ENCODE data around the gene ANKRD29.

The ANKRD29 gene

DNA sequence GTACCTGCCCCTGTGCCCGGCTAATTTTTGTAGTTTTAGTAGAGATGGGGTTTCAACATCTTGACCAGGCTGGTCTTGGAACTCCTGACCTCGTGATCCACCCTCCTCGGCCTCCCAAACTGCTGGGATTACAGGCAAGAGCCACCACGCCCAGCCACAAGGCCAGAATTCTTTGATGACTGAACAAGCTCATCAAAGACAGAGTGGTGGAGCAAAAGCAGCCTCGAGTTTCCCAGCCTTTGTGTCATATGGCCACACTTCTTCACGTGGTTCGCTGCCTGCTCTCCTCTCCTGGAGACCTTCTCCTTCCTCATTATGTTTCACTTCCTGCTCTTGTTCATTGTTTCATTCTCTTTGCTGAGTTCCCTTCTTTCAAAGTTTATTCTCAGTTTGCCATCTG lies 66.5 kb downstream of the ANKRD29 start:
- no peak for DNase-seq (ENCODE audit: low read depth)
- H3K4me3 ChIP-seq (ENCODE audit: low read depth, low read length) = no peak overlapping the region
- TF ChIP-seq, protein P1, sequence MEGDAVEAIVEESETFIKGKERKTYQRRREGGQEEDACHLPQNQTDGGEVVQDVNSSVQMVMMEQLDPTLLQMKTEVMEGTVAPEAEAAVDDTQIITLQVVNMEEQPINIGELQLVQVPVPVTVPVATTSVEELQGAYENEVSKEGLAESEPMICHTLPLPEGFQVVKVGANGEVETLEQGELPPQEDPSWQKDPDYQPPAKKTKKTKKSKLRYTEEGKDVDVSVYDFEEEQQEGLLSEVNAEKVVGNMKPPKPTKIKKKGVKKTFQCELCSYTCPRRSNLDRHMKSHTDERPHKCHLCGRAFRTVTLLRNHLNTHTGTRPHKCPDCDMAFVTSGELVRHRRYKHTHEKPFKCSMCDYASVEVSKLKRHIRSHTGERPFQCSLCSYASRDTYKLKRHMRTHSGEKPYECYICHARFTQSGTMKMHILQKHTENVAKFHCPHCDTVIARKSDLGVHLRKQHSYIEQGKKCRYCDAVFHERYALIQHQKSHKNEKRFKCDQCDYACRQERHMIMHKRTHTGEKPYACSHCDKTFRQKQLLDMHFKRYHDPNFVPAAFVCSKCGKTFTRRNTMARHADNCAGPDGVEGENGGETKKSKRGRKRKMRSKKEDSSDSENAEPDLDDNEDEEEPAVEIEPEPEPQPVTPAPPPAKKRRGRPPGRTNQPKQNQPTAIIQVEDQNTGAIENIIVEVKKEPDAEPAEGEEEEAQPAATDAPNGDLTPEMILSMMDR (IDR thresholded peaks at IDR 0.05; ENCODE audit: low read depth, low read length) = no peak

DNA sequence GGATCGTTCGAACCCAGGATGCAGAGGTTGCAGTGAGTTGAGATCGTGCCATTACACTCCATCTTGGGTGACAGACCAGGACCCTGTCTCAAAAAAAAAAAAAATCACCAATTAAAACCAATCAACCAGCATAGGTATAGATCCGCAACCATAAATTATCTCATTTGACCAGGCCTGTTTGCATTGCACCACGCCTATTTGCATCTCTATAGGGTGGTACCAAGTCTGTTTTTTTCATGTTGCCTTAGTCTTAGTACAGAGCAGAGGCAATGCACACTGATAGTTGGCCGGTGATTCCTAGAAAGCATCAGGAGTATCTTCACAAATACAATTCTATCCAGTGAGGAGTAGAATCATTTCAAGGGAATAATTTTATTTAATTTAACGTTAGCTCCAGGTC lies 67.1 kb downstream of the ANKRD29 start:
- no peak for TF ChIP-seq POLR2A (IDR thresholded peaks at IDR 0.05; ENCODE audit: extremely low read depth, insufficient read length)
- TF ChIP-seq, protein P1 (IDR thresholded peaks at IDR 0.05; ENCODE audit: low read depth, low read length) = no peak
- no peak for TF ChIP-seq MYC (IDR thresholded peaks at IDR 0.05; ENCODE audit: low read depth, low read length)
- no peak overlapping the region for H3K4me3 ChIP-seq (ENCODE audit: low read depth, low read length)
- no peak for DNase-seq (ENCODE audit: low read depth)

DNA sequence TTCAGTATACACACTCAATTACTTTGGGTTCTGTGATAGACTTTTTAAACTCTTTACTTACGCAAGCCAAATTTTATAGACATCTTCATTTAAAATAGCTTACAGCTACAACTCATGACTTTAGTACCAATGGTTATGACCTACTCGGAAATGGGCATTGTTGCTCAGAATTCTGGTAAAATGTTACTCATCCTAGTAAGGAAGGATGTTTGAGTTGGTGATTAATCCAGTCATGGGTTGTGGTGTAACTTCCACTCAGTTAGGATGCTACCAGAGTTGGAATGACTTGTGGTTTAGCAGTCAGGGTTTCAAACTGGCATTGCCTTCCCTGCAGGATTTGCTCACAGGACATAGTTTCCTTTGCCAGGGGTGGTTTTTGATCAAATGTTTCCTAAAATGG lies 69.0 kb downstream of the ANKRD29 start:
- TF ChIP-seq, protein P1 (IDR thresholded peaks at IDR 0.05; ENCODE audit: low read depth, low read length) = no peak
- TF ChIP-seq MYC (IDR thresholded peaks at IDR 0.05; ENCODE audit: low read depth, low read length) (no peak), POLR2A (IDR thresholded peaks at IDR 0.05; ENCODE audit: extremely low read depth, insufficient read length) (no peak)
- TF ChIP-seq, protein P2, sequence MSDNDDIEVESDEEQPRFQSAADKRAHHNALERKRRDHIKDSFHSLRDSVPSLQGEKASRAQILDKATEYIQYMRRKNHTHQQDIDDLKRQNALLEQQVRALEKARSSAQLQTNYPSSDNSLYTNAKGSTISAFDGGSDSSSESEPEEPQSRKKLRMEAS (IDR thresholded peaks at IDR 0.05; ENCODE audit: low read depth, low read length) = no peak
- no peak overlapping the region for H3K4me3 ChIP-seq (ENCODE audit: low read depth, low read length)
- DNase-seq (ENCODE audit: low read depth) = no peak

DNA sequence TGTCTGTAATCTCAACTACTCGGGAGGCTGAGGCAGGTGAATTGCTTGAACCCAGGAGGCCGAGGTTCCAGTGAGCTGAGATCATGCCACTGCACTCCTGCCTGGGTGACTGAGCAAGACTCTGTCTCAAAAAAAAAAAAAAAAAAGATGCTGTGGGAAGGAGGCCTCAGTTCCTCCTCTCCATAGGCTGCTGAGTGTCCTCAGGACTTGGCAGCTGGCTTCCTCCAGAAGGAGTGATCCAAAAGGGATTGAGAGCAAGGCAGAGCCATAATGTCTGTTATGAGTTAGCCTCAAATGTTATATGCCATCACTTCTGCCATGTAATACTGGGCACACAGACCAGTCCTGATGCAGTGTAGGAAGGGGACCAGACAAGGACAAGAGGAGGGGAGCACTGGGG lies 69.8 kb downstream of the ANKRD29 start:
- no peak for TF ChIP-seq POLR2A (IDR thresholded peaks at IDR 0.05; ENCODE audit: extremely low read depth, insufficient read length)
- TF ChIP-seq, protein P2 (IDR thresholded peaks at IDR 0.05; ENCODE audit: low read depth, low read length) = no peak
- TF ChIP-seq, protein P1 (IDR thresholded peaks at IDR 0.05; ENCODE audit: low read depth, low read length) = no peak
- TF ChIP-seq MYC (IDR thresholded peaks at IDR 0.05; ENCODE audit: low read depth, low read length) = no peak
- no peak for DNase-seq (ENCODE audit: low read depth)
- H3K4me3 ChIP-seq (ENCODE audit: low read depth, low read length) = no peak overlapping the region

DNA sequence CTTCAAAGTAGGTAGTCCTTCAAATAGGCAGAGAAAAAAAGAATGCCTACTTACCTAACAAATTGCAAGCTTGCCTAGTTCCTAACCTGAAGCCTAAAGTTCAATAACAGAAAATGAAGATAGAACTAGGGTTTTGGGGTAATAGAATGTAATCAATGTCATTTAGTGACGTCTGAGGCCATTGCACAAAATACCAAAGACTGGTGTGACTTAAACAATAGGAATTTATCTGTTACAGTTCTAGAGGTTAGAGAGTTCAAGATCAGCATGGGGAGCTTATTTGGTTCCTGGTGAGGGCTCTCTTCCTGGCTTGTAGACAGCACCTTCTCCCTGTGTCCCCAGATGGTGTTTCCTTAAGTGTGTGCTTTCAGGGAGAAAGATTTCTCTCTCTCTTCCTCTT lies 71.7 kb downstream of the ANKRD29 start:
- no peak overlapping the region for H3K4me3 ChIP-seq (ENCODE audit: low read depth, low read length)
- DNase-seq (ENCODE audit: low read depth) = no peak
- TF ChIP-seq MYC (IDR thresholded peaks at IDR 0.05; ENCODE audit: low read depth, low read length) (no peak), POLR2A (IDR thresholded peaks at IDR 0.05; ENCODE audit: extremely low read depth, insufficient read length) (no peak)
- TF ChIP-seq, protein P1 (IDR thresholded peaks at IDR 0.05; ENCODE audit: low read depth, low read length) = no peak
- TF ChIP-seq, protein P2 (IDR thresholded peaks at IDR 0.05; ENCODE audit: low read depth, low read length) = no peak

DNA sequence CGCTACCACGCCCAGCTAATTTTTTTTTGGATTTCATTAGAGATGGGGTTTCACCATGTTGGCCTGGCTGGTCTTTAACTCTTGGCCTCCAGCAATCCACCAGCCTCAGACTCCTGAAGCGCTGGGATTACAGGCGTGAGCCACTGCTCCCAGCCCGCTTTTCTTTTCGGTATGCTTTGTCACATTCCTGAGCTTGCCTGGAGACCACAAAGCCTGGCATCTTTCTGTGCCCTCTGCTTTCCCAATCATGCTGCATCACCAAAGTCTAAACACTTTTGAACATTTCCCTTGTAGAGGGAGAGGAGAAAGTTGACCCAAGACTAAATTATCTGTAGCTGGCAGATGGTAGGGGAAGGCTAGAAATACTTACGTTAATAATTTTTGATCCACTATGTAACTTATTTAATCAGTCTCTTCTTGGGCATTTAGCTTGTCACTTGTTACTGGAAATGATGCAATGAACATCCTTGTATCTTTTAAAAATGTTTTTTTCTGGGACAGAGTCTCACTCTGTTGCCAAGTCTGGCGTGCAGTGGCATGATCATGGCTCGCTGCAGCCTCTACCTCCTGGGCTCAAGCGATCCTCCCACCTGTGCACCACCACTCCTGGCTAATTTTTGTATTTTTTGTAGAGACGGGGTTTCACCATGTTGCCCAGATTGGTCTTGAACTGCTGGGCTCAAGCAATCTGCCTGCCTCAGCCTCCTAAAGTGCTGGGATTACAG lies 73.7 kb downstream of the ANKRD29 start:
- DNase-seq (ENCODE audit: low read depth) = no peak
- no peak overlapping the region for H3K4me3 ChIP-seq (ENCODE audit: low read depth, low read length)
- TF ChIP-seq, protein P2 (IDR thresholded peaks at IDR 0.05; ENCODE audit: low read depth, low read length) = no peak
- TF ChIP-seq MYC (IDR thresholded peaks at IDR 0.05; ENCODE audit: low read depth, low read length) = no peak
- TF ChIP-seq POLR2A (IDR thresholded peaks at IDR 0.05; ENCODE audit: extremely low read depth, insufficient read length) = no peak
- TF ChIP-seq, protein P1 (IDR thresholded peaks at IDR 0.05; ENCODE audit: low read depth, low read length) = no peak
